ENCODE results near the gene RYR3.

GRCh38 chr15:33852570-33852969 is 541.8 kb downstream of the RYR3 start:
- TF ChIP-seq CTCF (conservative IDR thresholded peaks at IDR 0.05 in 1 of 2, IDR thresholded peaks at IDR 0.05 in 1 of 2; ENCODE audit: extremely low read depth in 1 of 2, insufficient read depth in 1 of 2, low read depth in 1 of 2, low read length in 2 of 2) (no peak), EZH2 (IDR thresholded peaks at IDR 0.05; ENCODE audit: borderline replicate concordance, low read length) (no peak)
